ENCODE measurements around the gene RTN3.

Gene RTN3

DNA sequence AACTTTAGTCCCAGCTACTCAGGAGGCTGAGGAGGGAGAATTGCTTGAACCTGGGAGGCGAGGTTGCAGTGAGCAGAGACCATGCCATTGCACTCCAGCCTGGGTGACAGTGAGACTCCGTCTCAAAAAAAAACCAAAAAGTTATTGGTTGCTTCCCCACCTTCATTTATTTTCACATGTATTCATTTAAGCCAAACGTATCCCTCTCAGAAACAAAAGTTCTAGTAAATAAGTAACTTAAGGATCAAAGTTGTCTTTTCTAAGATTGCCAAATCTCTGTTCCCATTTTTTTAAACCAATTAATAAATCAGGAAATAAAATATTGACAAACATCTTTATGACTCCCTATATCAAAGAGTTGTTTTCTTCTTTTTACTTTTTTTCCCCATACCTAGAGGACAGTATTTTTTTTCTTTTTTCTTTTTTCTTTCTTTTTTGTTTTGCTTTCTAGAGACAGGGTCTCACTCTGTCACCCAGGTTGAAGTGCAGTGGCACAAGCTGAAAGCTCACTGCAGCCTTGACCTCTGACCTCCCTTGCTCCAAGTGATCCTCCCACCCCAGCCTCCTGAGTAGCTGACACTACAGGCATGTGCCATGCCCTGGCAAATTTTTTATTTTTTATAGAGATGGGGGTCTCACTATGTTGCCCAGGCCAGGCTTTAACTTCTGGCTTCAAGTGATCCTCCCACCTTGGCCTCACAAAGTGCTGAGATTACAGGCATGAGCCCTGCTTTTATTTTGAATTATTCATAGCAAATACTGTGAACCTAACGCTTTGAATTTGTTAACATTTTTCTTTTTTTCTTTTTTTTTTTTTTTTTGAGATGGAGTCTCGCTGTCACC lies 75.8 kb downstream of the RTN3 start (continued):
- TF ChIP-seq, protein P1, sequence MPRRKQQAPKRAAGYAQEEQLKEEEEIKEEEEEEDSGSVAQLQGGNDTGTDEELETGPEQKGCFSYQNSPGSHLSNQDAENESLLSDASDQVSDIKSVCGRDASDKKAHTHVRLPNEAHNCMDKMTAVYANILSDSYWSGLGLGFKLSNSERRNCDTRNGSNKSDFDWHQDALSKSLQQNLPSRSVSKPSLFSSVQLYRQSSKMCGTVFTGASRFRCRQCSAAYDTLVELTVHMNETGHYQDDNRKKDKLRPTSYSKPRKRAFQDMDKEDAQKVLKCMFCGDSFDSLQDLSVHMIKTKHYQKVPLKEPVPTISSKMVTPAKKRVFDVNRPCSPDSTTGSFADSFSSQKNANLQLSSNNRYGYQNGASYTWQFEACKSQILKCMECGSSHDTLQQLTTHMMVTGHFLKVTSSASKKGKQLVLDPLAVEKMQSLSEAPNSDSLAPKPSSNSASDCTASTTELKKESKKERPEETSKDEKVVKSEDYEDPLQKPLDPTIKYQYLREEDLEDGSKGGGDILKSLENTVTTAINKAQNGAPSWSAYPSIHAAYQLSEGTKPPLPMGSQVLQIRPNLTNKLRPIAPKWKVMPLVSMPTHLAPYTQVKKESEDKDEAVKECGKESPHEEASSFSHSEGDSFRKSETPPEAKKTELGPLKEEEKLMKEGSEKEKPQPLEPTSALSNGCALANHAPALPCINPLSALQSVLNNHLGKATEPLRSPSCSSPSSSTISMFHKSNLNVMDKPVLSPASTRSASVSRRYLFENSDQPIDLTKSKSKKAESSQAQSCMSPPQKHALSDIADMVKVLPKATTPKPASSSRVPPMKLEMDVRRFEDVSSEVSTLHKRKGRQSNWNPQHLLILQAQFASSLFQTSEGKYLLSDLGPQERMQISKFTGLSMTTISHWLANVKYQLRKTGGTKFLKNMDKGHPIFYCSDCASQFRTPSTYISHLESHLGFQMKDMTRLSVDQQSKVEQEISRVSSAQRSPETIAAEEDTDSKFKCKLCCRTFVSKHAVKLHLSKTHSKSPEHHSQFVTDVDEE (CRISPR knock-in tag; IDR thresholded peaks at IDR 0.05): no peak
- TF ChIP-seq ZNF565 (CRISPR knock-in tag; conservative IDR thresholded peaks at IDR 0.05; ENCODE audit: low read depth) (no peak), POU6F1 (CRISPR knock-in tag; IDR thresholded peaks at IDR 0.05; ENCODE audit: borderline replicate concordance, low read depth) (no peak), TCF4 (CRISPR knock-in tag; IDR thresholded peaks at IDR 0.05; ENCODE audit: borderline replicate concordance) (no peak), BACH2 (CRISPR knock-in tag; IDR thresholded peaks at IDR 0.05; ENCODE audit: borderline replicate concordance) (no peak), ESRRG (CRISPR knock-in tag; IDR thresholded peaks at IDR 0.05) (no peak), RARB (CRISPR knock-in tag; IDR thresholded peaks at IDR 0.05) (no peak), GLIS3 (CRISPR knock-in tag; IDR thresholded peaks at IDR 0.05) (no peak), SNAI2 (CRISPR knock-in tag; IDR thresholded peaks at IDR 0.05) (no peak)

GRCh38 chr11:63760487-63761079 lies 79.3 kb downstream of the RTN3 start:
- ATAC-seq: no peak
- TF ChIP-seq ARNTL (CRISPR knock-in tag; IDR thresholded peaks at IDR 0.05; ENCODE audit: borderline replicate concordance, low read depth) (no peak), CSDC2 (CRISPR knock-in tag; IDR thresholded peaks at IDR 0.05) (no peak), SNAI2 (CRISPR knock-in tag; IDR thresholded peaks at IDR 0.05) (no peak), ZC3H10 (CRISPR knock-in tag; IDR thresholded peaks at IDR 0.05) (no peak), ZNF565 (CRISPR knock-in tag; conservative IDR thresholded peaks at IDR 0.05; ENCODE audit: low read depth) (no peak), RARB (CRISPR knock-in tag; IDR thresholded peaks at IDR 0.05) (no peak), ESRRG (CRISPR knock-in tag; IDR thresholded peaks at IDR 0.05) (no peak), ZNF70 (CRISPR knock-in tag; IDR thresholded peaks at IDR 0.05) (no peak), POU6F1 (CRISPR knock-in tag; IDR thresholded peaks at IDR 0.05; ENCODE audit: borderline replicate concordance, low read depth) (no peak)

GRCh38 chr11:63761188-63761587 lies 79.9 kb downstream of the RTN3 start:
- TF ChIP-seq ZNF565 (CRISPR knock-in tag; conservative IDR thresholded peaks at IDR 0.05; ENCODE audit: low read depth) (no peak), BACH2 (CRISPR knock-in tag; IDR thresholded peaks at IDR 0.05; ENCODE audit: borderline replicate concordance) (no peak), ZFP30 (CRISPR knock-in tag; IDR thresholded peaks at IDR 0.05) (no peak), CSDC2 (CRISPR knock-in tag; IDR thresholded peaks at IDR 0.05) (no peak), ZNF8 (CRISPR knock-in tag; IDR thresholded peaks at IDR 0.05) (no peak), ZC3H10 (CRISPR knock-in tag; IDR thresholded peaks at IDR 0.05) (no peak)

DNA sequence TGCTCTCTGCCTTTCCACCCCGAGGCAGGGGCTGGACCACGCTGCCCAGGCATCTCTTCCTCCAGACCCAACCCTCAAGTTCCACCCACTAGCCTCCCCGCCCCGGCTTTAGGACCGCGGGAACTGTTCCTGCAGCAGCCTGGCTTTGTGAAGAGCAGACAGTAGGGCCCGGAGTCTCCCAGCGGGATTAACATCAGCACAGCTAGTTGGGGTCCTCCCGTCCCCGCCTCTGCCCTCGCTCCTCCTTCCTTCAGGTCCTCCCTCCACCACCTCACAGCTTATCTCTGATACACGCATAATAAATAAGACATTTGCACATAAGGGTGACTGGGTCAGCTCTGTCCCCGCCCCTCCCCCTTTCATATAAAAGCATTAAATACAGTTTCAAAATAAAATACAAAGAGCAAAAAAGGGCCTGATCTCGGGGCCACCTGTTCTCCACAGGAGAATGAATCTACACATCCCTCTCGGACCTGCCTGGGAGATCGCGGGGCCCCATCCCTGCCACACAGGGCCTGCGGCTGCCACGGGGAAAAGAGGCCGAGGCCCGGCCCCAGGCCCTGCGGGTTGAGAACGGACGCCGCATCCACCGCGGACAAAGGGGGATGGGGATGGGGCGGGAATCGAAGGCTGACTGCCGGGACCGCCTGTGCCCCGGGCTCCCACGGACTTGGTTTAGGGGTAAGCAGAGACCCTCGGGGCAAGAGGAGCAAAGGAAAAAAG lies 80.8 kb downstream of the RTN3 start:
- TF ChIP-seq, protein P2, sequence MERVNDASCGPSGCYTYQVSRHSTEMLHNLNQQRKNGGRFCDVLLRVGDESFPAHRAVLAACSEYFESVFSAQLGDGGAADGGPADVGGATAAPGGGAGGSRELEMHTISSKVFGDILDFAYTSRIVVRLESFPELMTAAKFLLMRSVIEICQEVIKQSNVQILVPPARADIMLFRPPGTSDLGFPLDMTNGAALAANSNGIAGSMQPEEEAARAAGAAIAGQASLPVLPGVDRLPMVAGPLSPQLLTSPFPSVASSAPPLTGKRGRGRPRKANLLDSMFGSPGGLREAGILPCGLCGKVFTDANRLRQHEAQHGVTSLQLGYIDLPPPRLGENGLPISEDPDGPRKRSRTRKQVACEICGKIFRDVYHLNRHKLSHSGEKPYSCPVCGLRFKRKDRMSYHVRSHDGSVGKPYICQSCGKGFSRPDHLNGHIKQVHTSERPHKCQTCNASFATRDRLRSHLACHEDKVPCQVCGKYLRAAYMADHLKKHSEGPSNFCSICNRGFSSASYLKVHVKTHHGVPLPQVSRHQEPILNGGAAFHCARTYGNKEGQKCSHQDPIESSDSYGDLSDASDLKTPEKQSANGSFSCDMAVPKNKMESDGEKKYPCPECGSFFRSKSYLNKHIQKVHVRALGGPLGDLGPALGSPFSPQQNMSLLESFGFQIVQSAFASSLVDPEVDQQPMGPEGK (CRISPR knock-in tag; IDR thresholded peaks at IDR 0.05; ENCODE audit: borderline replicate concordance): no peak
- TF ChIP-seq ESRRG (CRISPR knock-in tag; IDR thresholded peaks at IDR 0.05): no peak
- TF ChIP-seq ISL1 (CRISPR knock-in tag; IDR thresholded peaks at IDR 0.05): no peak
- no peak for TF ChIP-seq RARB (CRISPR knock-in tag; IDR thresholded peaks at IDR 0.05)
- no peak for TF ChIP-seq CSRNP3 (CRISPR knock-in tag; IDR thresholded peaks at IDR 0.05)
- no peak for TF ChIP-seq CSDC2 (CRISPR knock-in tag; IDR thresholded peaks at IDR 0.05)
- no peak for TF ChIP-seq OSR1 (CRISPR knock-in tag; IDR thresholded peaks at IDR 0.05)
- TF ChIP-seq ZFP3 (CRISPR knock-in tag; IDR thresholded peaks at IDR 0.05): no peak
- no peak for TF ChIP-seq POU6F1 (CRISPR knock-in tag; IDR thresholded peaks at IDR 0.05; ENCODE audit: borderline replicate concordance, low read depth)
- no peak for TF ChIP-seq TOX (CRISPR knock-in tag; IDR thresholded peaks at IDR 0.05; ENCODE audit: borderline replicate concordance)
- ATAC-seq: no peak; the same call in 2 of the 3 replicates

More at GRCh38 chr11:63761188-63761587, 79.9 kb downstream of the RTN3 start:
- ATAC-seq: no peak
